Epidermal melanocyte (primary cell): ENCODE measurements around the gene KIAA0513.
A peak's percentile ranks its signal among the peaks of the same experiment; 100 is the strongest.

Experiments used
- DNase-seq: peaks from one replicate; pipeline ENCODE4 v3.0.0; 2011; ENCODE audit warnings: low spot score; ENCODE audit not compliant: insufficient read length

KIAA0513 gene

GRCh38 chr16:85027349-85027957 lies at the start of gene KIAA0513:
KIAA0513 (plus strand) TSS chr16:85027795; CDS start chr16:85067072, 39,277 bp downstream.
- DNase-seq, result peak; percentile 87

GRCh38 chr16:84979516-84979915 lies 48.1 kb upstream of the KIAA0513 start:
- no peak for DNase-seq

GRCh38 chr16:84982434-84982833 lies 45.2 kb upstream of the KIAA0513 start:
- DNase-seq, result no peak

GRCh38 chr16:84985079-84986065 lies 42.2 kb upstream of the KIAA0513 start:
- DNase-seq, result peak; percentile 40

- no peak for DNase-seq
Observed at GRCh38 chr16:84986102-84986501, 41.5 kb upstream of the KIAA0513 start.

- DNase-seq, result no peak
Observed at GRCh38 chr16:84986879-84987278, 40.7 kb upstream of the KIAA0513 start.

GRCh38 chr16:84988328-84989080 lies 39.1 kb upstream of the KIAA0513 start:
- DNase-seq, result no peak

- no peak for DNase-seq
Observed at GRCh38 chr16:84989749-84990620, 37.6 kb upstream of the KIAA0513 start.

- DNase-seq, result no peak
Observed at GRCh38 chr16:84990782-84991181, 36.8 kb upstream of the KIAA0513 start.

GRCh38 chr16:84992717-84993075 lies 34.9 kb upstream of the KIAA0513 start:
- DNase-seq, result no peak

GRCh38 chr16:84993926-84994325 lies 33.7 kb upstream of the KIAA0513 start:
- no peak for DNase-seq

- DNase-seq, result no peak
Observed at GRCh38 chr16:84995663-84996062, 31.9 kb upstream of the KIAA0513 start.

- DNase-seq, result no peak
Observed at GRCh38 chr16:84996365-84996764, 31.2 kb upstream of the KIAA0513 start.

GRCh38 chr16:84999200-84999599 lies 28.4 kb upstream of the KIAA0513 start:
- DNase-seq, result no peak

- DNase-seq, result no peak
Observed at GRCh38 chr16:84999857-85000480, 27.6 kb upstream of the KIAA0513 start.

- DNase-seq, result no peak
Observed at GRCh38 chr16:85002099-85002541, 25.5 kb upstream of the KIAA0513 start.

- DNase-seq, result no peak
Observed at GRCh38 chr16:85002608-85003007, 25.0 kb upstream of the KIAA0513 start.

GRCh38 chr16:85003076-85003475 lies 24.5 kb upstream of the KIAA0513 start:
- DNase-seq, result no peak

GRCh38 chr16:85003725-85004586 lies 23.6 kb upstream of the KIAA0513 start:
- no peak for DNase-seq
